Measurements from ENCODE around the gene WRNIP1.
A peak's percentile ranks its signal among the peaks of the same experiment; 100 is the strongest.

WRNIP1 gene

DNA sequence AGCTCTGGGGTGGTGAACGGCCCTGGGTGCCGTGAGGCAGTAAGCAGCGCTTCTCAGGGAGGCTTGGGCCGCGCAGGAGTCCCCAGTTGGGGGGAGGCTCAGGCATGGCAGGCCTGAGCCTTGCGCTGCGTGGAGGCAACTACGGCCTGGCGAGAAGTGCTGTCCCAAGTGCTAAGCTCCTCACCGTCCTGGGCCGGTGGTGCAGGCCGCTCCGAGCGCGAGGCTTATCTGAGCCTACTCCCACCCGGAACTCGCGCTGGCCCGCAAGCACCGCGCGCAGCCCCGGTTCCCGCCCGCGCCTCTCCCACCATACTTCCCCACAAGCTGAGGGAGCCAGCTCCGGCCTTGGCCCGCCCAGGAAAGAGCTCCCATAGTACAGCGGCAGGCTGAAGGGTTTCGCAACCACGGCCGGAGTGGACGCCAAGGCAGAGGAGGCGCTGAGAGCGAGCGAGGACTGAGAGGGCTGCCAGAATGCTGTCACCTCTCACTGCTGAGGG, 1.8 kb upstream of the WRNIP1 start:
- no peak for DNase-seq

DNA sequence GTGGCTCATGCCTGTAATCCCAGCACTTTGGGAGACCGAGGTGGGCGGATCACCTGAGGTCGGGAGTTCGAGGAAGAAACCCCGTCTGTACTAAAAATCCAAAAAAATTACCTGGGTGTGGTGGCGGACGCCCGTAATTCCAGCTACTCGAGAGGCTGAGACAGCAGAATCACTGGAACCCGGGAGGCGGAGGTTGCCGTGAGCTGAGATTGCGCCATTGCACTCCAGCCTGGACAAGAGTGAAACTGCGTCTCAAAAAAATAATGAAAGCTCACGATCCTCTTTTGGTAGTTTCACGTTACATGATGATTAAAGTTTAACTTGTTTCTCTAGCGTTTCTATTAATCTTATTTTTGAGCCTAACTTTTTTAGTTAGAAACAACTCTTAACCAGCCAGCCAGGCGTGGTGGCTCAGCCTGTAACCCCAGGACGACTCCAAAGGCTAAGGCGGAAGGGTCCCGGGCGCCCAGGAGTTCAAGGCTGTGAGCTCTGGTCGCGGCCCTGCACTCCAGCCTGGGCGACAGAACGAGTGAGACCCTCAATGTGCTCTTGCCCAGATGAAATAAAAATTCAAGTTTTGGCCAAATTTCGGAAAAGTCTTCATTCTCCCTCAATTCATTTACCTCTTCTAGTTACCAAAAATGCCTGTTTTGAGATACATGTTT, 1.2 kb upstream of the WRNIP1 start:
- no peak for DNase-seq

DNA sequence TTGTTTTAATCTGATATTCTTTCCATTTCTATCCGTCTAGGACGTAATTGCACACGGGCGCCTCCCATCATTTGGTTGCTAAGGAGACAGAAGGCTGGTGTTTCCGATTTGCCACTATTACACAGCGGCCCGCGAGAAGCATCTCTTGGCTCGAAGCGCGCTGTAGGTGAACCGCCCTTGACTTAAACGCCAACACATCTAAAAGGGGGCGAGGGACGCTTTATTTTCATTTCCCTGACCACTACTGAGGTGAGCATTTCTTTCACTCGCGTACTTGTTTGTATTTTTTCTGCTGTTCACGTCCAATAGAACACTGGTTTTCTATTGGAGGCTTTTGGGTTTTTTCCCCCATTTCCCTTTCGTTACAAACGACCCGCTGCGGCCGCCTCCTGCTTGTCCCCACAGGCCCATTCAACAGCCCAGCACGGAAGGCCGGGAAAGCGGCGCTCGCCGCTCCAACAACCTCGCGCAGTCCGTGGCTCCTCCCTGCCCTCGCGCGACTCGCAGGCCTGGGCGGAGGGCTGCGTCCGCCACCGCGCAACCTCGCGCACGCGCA, 505 bp upstream of the WRNIP1 start:
- DNase-seq: peak; percentile 64

DNA sequence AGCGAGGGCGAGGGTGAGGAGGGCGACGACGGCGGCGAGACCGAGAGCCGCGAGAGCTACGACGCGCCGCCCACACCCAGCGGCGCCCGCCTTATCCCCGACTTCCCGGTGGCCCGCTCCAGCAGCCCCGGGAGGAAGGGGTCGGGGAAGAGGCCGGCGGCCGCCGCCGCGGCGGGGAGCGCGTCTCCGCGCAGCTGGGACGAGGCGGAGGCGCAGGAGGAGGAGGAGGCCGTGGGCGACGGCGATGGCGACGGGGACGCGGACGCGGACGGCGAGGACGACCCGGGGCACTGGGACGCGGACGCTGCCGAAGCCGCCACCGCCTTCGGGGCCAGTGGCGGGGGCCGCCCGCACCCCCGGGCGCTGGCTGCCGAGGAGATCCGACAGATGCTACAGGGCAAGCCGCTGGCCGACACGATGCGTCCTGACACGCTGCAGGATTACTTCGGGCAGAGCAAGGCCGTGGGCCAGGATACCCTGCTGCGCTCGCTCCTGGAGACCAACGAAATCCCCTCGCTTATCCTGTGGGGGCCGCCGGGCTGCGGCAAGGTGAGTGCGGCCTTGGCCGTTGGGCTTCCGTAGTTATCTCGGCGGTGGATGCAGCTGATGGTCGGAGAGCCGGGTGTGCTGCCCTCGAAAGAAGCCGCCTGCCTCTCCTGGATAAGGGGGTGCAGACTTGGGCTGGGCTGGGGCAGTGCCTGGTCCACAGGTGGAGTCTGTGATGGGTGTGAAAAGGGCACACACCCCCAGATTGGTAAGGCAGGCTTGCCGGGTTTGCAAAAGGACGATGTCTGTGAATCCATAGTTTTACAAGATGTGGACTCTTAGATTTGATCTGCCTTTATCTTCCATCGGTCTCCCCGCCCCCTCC, 938 bp downstream of the WRNIP1 start:
- peak; percentile 50 for DNase-seq

DNA sequence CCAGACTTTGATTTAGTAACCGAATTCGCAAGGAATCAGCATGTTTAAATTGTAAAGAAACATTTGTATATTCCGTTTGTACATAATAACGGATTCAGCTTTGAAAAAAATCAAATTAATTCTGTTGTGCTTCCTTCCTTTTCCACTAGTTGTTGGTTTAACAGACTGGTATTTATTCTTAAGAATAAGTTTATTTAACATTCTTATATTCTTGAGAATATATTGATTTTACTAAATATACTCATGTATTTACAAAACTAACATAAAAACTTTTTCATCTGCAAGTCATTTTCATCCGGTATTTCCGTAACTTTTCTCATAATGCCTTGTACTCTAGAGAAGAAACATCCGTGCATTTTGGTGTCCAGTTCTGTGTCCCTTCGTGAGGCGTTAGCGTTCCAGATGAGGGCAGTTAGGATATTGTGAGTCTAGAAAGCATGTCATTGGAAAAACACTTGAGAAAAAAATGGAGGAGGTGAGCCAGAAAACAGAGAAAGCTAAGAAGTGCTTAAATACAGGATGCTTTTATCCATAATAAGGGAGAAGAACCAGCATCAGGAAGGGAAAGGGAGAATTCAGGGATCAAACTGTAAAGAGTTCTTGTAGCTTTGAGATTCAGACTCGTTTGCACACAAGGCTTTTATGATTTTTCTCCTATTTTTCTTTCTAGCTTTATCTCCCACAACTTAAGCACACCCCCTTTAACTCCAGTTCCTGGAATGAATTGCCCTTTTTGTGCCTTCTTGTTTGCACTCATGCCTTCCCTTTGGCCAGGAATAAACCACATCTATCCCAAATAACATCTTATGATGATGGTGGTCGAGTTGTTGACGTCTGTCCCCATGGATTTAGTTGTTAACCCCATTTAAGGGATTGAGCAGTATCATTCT, 1.8 kb downstream of the WRNIP1 start:
- DNase-seq: no peak

DNA sequence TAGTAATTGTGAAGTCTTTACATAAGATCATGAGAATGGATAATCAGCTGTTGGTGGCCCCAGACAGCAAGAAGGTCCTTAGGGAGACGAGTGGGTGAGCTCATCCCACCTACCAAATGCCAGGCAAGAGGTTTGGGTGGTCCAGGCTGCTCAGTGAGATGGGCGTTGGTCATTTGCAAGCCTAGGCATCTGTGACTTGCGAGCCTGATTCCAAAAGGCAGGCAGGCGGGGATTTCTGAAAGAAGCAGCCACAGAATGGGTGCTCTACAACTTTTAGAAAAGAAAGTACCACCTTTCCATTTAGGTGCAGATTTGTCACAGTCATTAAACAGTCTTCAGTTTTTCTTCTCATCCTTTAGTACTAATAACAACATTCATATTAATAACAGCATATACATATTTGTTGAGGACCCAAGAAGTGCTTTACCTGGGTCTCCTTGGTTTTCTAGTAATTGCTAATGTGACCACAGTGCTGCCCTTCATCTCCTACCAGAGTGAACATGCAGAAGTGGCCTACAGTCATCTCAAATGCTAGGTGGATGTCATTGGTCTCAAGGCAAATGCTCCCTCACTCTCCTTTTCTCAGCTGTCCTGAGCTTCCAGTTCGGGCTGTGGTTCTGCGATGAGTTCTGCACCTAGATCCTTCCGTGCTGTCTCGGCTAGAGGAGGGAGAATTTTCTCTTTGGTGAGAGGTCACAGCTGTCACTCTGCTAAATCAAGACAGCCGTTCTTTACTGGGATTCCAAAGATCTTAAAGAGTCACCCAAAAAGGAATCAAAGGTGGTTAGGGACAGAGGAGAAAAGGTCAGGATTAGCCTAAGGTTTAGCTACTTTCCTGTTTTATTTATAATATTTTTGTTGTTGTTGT, 2.7 kb downstream of the WRNIP1 start:
- no peak for DNase-seq

DNA sequence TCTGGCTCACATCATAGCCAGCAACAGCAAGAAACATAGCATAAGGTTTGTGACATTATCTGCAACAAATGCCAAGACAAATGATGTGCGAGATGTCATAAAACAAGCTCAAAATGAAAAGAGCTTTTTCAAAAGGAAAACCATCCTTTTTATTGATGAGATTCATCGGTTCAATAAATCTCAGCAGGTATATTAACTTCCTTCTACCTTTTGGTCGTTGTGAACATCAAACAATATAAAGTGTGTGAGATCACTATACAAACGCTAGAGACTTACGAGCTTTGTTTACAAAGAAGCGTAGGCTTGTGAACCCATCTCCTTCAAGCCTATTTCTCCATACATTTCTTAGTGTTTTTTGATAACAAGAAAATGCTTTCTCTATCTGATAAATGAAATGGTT, 3.5 kb downstream of the WRNIP1 start:
- DNase-seq: no peak

DNA sequence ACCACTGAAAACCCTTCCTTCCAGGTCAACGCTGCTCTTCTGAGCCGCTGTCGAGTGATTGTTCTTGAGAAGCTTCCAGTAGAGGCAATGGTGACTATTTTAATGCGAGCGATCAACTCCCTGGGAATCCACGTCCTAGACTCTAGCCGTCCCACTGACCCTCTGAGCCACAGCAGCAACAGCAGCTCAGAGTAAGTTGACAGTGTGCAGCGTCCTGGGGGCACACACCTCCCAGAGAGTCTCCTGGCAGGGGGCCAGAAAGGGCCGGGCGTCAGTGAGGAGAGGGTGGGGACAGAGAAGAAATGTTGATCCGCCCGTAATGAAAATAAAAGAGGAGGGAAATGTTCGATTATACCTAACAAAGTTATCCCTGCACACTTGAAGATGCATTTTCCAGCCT, 5.0 kb downstream of the WRNIP1 start:
- no peak for DNase-seq

DNA sequence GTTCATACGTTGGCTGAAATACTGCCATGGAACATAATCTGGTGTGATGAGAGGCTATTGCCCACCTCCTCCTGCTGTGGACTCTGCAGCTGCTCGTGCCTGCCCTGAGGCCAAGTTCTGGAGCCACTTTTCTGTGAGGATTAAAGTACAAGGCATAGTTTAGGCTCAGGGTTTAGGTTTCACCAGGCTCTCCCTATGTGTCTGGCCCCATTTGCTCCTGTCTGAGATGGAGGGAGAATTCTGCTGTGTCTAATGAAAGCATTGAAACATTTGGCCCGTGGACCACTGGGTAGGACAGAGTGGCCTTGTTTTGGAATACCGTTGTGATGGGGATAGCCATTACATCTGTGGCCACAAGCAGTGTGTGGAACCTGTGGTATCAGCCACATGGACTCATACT, 5.9 kb downstream of the WRNIP1 start:
- no peak for DNase-seq

DNA sequence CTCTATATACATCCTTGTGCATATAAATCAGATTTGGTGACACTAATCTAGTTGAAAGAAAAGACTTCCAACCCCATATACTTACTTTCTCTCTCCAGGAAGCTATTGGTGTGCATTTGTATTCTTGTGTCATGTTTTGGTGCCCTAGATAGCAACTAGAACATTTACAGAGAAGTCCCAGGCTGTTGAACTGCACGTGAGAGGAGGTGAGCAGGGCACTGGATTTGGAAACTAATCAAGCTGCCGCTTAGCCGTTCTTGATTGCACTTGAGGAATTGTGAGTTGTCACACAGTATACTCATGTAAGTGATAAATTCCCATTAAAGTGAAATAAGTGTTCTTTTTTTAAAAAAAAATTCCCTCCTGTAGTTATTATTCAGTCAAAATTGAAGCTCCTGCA, 7.6 kb downstream of the WRNIP1 start:
- no peak for DNase-seq

DNA sequence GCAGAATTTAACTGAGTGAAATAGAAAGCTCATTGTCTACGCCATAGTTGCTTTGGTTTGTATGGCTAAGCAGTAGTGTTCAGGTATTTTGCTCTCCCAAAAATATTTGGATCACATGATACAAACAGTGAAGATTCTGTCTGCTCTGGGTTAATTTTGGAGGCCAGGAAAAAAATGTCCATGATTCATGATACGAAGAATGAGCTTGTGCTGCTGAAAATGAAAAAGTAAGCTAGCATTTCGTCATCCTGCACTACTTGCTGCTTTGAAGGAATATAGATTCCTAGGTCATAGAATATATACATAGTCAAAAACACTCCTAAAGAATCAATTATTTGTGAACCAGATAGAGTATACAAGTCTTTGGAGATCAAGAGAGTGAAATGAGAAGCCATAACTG, 8.3 kb downstream of the WRNIP1 start:
- DNase-seq: peak; percentile 61

DNA sequence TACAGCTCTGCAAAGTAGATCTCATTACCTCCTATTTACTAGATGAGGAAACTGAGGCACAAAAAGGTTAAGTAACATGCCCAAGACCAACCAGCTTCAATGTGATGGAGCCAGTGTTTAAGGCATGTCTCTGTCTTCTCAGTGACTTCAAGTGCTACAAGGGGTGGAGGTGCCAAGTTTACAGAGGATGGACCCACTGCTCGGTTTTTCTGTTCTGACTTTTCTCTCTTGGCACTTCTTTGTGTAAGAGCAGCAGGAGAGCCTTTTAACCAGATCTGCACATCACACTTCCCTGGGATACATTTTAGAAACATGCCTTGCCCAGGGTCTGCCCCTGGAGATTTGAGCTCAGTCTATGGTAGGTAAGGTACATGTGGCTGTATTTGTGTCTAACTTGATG, 9.8 kb downstream of the WRNIP1 start:
- DNase-seq: no peak

DNA sequence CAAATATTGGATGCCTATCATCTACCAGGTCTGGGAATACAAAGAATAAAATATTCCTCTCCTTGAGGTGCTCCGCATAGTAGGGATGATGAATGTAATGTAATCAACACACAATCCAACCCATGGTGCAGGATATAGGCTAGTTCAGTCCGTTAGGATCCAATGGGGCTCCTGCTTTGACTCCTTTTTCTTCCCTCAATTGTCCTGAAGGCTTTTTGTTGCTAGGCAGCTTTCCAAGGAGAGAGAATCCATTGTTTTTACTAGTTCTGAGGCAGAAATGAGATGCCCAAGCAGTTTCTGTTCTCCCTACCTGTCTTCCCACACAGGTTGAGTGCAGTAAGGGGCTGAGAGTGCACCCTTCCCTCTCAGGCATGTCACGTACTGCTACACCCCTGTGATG, 12.1 kb downstream of the WRNIP1 start:
- no peak for DNase-seq

DNA sequence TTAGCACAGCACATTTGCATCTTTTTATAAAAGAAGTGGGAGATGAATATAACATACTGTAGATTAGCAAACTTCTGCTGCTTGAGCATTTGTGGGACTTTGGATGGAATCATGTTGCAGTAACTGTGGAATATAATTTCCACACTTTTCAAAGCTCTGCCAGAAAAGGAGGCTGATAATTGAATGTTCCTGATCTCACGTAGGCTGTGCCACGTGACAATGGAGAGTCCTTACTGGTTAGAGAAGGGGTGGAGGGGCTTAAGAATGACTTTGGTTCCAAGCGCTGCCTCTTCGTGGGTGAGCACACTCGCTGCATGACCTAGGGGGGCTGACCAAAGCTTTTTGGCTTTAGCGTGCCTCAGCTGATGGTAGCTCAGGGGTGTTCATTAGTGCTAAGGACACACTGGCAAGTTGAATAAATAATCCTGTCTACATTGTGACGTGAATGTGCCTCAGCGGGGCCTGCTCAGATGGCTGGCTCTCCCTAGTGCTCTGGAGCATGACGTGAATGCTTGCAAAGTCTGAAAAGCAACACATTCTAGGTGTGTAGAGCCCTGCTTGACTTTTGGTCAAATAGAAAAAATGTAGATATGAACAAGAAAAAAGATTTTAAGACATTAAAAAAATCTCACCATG, 15.0 kb downstream of the WRNIP1 start:
- DNase-seq: no peak

DNA sequence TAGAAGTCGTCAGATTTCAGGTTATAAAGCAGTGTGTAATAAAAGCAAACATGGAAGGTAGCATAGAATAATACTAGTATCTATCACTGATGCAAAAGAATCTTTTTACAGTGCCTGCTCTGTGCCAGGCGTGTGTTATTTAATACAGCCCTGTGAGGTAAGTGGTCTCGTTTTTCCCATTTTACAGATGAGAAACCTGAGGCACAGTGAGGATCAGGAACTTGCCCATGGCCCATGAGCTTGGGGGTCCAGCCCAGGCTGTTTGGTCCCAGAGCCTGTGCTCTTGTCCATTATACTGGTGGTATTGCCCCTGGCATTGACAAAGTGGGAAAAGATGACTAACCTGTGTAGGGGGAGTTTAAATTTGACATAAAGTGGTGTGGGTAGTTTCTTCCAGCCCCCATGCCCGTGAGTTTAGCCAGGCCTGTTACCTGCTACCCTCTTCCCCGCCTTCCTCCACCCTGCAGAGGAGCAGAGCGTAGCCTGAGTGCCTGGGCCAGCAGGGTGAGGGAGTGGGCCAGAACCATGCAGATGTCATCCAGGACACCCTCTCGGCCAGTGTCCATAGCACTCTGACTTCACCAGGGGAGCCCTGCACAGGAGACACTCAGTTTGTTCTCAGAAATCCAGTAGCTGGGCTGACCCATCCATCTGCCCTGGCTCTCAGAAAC, 16.6 kb downstream of the WRNIP1 start:
- DNase-seq: no peak

DNA sequence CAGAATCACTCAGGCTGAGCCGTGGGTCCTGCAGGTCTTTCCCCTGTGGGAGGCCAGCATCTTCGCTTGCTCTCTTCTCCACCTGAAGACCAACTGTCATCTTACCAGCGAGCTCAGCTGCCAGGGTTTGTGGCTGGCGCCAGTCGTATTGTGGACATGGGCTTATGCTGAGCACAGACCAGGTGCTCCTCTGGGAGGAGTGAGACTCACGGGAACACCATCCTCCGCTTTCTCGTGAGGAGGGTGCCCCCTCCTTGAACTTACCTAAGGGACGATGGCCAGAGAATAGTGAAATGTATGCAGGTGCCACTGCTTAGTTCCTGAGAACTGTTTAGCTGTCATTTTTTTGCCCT, 17.1 kb downstream of the WRNIP1 start:
- DNase-seq: no peak

DNA sequence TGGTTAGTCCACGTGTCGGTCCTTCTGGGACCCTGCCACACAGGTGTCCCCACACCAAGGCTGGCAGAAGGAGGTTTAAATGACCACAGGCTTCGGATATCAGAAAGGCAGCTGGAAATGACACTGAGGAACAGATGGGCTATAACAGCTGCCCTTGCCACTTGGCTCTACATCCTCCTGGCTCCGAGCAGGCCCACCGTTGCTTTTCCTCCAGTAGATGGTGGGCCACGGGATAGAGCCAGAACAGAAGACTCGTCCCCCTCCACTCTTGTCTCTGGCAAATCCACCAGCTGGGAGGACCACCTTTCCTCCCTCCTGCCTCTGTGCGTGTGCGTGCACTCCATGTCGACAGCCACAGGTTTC, 17.6 kb downstream of the WRNIP1 start:
- no peak for DNase-seq

DNA sequence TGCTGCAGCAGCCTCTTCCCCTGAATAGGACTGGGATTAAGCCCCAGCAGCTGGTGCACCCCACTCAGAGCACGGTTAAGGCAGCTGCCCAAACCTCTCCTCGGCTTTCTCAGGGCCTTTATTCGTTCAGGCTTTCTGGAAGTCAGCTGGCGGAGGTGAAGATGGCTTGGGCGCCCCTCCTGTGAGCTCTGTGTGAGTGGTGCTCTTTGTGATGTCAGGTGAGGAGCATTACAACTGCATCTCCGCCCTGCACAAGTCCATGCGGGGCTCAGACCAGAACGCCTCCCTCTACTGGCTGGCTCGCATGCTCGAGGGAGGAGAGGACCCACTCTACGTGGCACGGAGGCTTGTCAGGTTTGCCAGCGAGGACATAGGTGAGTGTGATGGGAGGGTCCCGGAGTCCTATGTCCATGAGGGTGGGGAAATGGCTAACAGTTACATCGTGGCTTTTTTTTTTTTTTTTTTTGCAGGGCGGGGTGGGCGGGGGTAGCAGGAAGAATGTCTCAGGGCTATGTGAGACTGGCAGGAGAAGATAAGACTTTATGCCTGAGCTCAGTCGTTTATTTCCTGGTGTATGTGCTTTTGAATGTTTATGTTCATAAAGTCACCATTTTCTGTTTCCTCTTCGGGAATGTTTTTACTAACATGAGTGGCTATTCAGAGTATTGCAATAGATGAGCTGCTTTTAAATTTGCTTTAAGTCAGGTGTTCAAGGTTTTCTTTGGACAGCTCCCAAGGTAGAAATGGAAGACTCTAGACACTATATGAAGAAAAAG, 18.2 kb downstream of the WRNIP1 start:
- DNase-seq: no peak

DNA sequence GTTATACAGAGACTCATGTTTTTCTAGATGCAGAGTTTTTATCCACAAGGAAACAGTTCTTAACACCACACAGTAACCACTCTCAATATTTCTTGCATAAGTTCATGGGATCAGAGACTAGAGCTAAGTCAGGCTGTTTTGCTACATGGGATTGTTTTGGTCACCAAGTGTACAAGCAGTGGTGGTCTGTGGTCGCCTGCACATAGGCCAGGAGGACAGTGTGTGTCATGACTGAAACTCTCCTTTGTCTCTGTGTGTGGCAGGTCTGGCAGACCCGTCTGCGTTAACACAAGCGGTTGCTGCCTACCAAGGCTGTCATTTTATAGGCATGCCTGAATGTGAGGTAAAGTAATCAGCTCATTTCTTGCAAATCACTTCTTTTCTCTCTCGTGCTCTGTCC, 18.9 kb downstream of the WRNIP1 start:
- DNase-seq: no peak

DNA sequence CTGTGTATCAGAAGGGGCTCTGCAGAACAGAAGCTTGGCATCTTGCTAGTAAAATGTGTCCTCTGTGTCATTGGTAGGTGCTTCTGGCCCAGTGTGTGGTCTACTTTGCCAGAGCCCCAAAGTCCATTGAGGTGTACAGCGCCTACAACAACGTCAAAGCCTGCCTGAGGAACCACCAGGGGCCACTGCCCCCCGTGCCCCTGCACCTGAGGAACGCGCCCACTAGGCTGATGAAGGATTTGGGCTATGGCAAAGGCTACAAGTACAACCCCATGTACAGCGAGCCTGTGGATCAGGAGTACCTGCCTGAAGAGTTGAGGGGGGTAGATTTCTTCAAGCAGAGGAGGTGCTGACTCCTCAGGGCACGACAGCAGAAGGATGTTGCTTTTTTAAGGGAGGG, 19.7 kb downstream of the WRNIP1 start:
- no peak for DNase-seq

Measured in fibroblast of skin of abdomen (primary cell).